Stimulated activated CD8-positive, alpha-beta memory T cell treated with anti-CD3 and anti-CD28 coated beads, Interleukin-12 subunit alpha, Interleukin-12 subunit beta, amount 100 ng/mL, for 4 hours (primary cell): Measurements from ENCODE around the gene UBN1.

Experiments
- DNase-seq: peaks from one replicate; pipeline ENCODE4 v3.0.0-alpha.2; 2020; ENCODE audit warnings: low read depth

UBN1 gene

GRCh38 chr16:4825196-4825595 is 22.1 kb upstream of the UBN1 start:
- DNase-seq = no peak

DNA sequence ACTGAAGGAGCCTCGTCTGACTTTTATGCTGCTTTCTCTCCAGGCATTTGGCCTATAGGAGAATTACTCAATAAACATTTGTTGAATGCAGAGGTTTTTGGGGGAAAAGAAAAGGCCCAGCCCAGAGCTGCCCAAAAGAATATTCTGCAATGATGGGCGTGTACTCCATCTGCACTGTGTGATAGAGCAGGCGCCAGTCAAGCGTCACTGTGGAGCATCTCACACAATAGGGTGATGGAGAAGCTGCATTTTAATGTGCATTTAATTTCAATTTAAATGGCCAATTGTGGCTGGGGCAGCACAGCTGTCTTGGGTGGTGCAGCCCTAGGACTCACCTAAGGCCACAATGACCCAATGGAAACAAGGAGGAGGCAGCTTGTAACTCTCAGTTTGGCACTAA is 20.8 kb upstream of the UBN1 start:
- DNase-seq = no peak

DNA sequence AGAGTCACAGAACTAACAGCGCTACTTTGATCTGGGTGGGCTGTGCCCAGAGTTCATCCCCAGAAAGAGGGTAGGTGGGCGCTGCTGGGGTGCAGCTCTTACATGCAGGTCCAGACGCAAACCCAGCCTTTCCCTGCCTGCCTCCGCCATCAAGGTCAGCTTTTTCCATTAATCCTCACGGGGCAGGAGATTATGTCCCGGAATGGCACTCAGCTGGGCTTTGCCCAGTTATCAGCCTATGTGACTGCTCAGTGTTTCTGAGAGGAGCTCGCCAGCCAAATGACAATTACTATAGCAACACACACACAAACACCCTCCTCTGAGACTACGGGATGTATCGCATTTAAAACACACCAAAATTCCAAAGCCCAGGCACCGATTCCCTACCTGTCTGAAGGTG is 20.3 kb upstream of the UBN1 start:
- DNase-seq = no peak

GRCh38 chr16:4828567-4829321 is 18.5 kb upstream of the UBN1 start:
- DNase-seq = no peak

DNA sequence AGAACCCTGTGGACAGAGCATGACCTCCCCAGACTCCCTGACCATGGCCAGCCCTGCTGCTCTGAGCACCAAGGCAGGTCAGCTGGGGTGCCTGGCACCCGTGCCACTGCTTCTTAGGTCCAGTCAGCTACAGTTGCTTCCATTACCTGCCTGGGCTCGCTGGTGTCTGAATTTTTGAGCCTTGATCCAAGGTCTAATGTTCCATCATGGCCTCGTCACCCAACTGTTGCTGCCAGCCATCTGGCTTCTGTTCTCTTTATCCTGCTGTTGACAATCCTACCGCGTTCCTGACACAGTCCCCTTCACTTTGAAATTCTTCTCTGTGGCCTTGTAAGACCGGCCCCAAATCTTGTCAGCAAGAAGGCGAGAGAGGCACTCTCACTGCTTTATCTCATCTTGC is 16.9 kb upstream of the UBN1 start:
- no peak for DNase-seq

DNA sequence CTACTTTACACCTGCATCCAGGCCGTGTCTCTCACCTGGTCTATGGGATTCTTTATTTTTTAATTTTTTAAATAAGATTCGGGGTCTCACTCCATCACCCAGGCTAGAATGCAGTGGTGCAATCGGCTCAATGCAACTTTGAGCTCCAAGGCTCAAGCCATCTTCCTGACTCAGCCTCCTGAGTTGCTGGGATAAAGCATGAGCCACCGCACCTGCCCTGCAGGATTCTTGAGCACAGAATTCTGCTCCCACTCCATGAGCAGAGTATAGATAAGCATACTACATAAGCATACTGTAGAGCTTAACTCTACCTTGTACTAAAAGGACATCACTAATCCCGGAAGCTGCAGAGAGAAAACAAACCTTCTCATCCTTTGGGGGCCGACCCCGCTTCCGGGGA is 15.7 kb upstream of the UBN1 start:
- no peak for DNase-seq

DNA sequence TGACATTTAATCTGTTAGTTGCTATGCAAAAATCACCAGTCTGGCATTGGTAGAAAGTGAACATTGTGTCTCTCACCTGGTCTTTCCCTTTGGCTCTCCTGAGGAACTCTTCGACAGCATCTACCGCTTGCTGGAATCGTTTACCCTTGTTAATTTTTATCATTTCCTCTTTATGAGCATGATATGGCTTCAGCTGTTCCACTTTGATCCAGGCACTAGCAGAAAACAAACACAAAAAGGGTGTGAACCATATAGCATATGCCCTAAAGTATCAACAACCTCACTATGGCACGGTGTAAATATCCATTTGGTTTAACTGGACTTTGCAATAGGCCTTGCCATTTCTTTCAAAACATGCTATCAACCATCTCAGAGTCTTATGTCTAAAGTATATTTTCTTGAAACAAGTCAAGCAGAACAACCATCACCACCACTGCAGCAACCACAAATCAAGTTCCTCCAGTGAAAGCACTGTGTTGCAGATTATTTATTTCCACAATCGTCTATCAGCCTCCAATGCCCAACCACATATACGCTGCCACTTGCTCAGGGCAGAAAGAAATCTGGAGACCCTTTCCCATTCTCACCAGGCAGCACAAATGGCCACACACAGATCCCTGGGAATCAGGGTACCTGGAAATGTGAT is 14.5 kb upstream of the UBN1 start:
- no peak for DNase-seq

- no peak for DNase-seq
These were observed 13.7 kb upstream of the UBN1 start for GRCh38 chr16:4833584-4833983.

GRCh38 chr16:4836727-4837126 is 10.6 kb upstream of the UBN1 start:
- DNase-seq = no peak

- DNase-seq = no peak
These were observed 9.4 kb upstream of the UBN1 start for GRCh38 chr16:4837733-4838501.

GRCh38 chr16:4839942-4840341 is 7.3 kb upstream of the UBN1 start:
- no peak for DNase-seq

DNA sequence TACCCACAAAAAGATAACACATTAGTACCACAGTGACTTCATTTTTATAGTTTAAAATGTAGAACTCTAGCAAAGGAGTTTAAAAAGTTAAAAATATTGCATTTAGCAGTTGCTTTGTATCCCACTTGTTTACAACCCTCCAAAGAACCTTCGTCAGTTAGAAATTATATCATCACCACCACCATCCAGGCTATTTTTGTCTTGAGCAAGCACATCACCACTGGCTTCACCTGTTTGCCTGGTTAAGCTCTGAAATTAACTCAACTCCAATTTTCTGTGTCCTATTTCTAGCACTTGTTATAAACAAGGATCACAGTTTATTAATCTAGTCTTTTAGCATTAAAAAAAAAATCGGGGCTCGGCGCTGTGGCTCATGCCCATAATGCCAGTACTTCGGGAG is 6.3 kb upstream of the UBN1 start:
- DNase-seq = no peak

GRCh38 chr16:4846503-4846900 is 779 bp upstream of the UBN1 start:
- no peak for DNase-seq

DNA sequence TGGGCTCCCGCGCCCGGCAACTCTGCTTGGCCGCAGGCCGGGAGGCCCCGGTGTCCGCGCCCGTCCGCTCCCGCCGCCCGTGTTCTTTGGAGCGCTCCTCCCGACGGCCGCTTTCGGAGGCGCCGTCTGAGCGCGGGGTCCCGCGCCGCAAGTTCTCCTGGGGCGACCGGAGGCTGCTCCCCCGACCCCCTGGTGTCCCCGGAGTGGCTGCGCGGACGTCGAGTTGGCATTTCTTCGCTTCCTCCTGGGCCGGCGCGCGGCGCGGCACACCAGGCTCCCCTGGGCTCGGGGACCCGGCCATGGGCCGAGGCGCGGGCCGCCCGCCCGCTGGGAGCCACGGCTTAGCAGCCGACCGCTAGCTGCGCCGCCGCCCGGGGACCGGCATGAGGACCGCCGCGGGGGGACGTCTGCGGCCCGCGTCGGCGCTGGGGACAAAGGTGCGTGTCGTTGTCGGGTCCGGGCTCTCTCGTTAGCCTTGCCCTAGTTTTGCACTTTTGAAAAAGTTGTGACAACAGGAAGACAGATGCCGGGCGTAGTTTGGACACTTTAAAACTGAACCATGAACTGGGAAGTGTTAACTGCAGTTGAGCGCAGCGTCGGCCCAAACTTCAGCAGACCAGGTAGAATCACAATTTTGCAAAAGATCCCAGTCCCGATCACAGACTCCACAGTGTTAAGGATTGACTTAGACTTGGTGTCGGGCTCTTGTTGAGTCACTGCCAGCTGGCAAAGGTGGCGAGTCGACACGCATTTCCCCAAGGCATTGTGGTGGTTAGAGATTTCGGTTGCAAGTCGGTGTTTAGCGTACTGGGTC is 700 bp downstream of the UBN1 start:
- no peak for DNase-seq

- no peak for DNase-seq
These were observed 2.9 kb downstream of the UBN1 start for GRCh38 chr16:4850211-4850610.

DNA sequence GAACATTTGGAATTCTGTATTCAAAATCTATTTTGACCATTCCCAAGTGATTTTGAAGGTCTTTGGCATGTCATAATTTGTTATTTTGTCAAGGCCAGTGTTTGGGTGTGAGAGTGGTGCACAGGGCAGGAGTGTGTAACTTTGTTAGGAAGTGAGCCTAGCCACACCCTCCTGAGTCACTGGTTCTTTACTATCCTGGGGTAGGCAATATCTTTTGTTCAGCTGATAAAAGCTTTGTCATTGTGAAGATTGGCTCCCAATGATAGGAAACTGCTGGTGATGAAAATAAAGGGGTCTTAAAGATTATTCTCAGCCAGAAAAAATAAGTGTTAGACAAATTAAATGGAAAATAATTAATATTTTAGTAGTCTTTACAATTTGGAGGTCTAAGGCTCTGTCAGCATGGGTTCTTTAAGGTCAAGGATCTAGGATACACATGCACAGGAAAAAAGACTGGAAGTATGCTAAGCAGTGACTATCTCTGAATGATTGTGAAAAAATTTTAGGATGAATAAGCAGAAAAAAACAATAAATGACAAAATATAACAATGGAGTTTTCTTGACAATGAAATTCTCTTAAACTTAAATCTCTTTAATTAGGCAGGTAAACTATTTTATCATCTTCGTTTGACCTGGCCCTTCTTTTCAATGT is 5.1 kb downstream of the UBN1 start:
- DNase-seq = no peak

- no peak for DNase-seq
These were observed 8.1 kb downstream of the UBN1 start for GRCh38 chr16:4855371-4855770.

DNA sequence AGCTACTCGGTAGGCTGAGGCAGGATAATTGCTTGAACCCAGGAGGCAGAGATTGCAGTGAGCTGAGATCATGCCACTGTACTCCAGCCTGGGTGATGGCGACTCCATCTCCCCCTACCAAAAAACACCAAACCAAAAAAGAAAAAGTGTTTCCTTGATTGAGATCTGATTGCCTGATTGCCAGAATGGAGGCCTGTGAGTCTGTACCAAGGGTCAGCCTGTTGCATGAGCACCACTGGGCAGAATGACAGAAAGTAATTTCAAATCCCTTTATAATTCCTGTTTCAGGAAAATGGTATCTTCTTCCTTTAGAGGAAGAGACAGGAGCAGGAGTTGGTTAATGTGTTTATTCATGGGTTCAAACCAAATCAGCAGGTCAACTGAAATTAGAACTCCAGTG is 8.5 kb downstream of the UBN1 start:
- no peak for DNase-seq

DNA sequence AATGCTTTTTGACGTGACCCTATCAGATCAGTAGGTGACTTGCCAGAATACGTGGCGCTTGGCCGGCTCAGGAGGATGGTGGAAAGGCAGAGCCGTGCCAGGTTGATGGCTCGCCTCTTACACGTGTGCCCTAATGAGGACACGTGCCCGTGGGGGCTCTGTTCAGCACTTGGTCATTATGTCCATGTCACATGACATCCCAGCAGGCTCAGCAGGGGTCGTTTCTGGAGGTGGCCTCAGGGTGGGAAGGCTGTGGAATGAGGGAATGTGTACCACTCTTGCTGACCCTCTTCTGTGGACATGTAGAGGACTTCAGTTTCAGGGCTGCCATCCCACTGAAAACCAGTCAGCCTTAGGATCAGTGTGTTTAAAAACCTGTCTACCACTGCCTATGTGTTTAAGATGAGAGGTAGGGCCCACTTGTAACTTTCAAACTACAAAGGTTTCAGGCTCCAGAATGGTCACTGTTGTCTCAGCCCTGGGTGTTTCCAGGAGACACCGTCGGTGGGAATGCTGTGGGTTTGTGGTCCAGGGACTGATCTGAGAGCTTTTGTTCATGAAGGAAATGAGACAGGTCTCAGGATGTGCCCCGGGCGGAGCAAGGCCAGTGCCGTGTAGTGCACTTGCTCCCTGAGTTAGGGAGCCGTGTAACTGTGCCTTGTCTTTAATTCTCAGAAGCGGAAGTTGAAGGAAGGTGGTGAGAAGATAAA is 12.1 kb downstream of the UBN1 start:
- DNase-seq = no peak

DNA sequence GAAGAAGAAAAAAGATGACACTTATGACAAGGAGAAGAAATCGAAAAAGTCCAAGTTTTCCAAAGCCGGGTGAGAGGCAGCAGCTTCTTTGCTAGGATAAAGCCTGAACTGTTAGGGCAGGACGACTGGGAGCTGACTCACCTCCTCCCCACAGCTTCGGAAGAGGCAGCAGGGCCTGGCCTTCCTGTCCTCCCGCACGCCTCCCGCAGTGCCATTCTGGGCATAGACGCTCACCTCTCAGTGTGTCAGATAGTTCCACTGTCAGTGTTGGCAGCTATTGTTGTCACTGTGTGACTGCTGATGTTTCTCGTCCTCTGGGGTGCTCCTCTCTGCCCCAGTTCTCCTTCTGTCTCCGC is 12.6 kb downstream of the UBN1 start:
- DNase-seq = no peak

DNA sequence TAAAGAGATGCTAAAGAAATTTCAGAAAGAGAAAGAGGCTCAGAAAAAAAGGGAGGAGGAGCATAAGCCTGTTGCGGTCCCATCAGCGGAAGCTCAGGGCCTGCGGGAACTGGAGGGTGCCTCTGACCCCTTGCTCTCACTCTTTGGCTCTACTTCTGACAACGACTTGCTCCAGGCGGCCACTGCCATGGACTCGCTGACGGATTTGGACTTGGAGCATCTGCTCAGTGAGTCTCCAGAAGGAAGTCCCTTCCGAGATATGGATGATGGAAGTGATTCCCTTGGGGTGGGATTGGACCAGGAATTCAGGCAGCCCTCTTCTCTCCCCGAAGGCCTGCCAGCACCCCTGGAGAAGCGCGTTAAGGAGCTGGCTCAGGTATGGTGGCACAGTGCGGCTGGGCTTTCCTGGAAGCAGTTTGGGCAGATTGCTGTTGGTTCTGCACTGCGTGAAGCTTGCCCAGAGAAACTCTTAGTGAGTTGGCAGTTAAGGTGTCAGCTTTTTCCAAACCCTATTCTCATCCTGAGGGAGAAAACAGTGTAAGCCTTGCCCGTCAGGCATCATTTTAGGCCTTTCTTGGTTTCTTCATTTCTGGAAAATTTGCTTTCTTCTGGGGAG is 13.6 kb downstream of the UBN1 start:
- no peak for DNase-seq
